Fibroblast of skin of scalp (primary cell): ENCODE measurements around the gene MYPOP. TPM values are rescaled to one million over a fixed set of nuclear protein-coding genes. Genes with fewer than 3 reads are reported as not detected.

Experiments
- DNase-seq: peaks from one replicate; pipeline ENCODE4 v3.0.0-alpha.2; 2013
- polyA plus RNA-seq, 2 experiments: library from polyadenylated mRNA; unstranded; fragments of 120-200 nt; gene quantifications; one replicate each; pipeline ENCODE4 v1.2.1, GENCODE V29; 2013; ENCODE audit not compliant: insufficient read length in 2 of 2

The MYPOP gene, protein sequence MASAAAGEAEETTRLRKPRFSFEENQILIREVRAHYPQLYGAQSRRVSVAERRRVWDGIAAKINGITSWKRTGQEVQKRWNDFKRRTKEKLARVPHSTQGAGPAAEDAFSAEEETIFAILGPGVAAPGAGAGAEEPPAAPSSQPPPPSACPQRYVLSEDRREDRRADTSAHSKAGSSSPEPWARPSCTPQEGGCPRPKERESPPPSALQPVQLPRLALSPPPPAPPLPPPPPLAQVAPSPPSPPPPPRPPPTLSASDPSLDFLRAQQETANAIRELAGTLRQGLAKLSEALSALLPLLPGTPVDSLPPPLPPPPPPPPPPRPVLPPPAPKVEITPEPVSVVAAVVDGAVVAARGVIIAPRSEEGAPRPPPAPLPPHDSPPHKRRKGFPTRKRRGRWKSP
- polyA plus RNA-seq (2013, experiment 1 of 2; ENCODE audit: insufficient read length): 8.1 TPM
- 8.6 TPM for polyA plus RNA-seq (2013, experiment 2 of 2; ENCODE audit: insufficient read length)

DNA sequence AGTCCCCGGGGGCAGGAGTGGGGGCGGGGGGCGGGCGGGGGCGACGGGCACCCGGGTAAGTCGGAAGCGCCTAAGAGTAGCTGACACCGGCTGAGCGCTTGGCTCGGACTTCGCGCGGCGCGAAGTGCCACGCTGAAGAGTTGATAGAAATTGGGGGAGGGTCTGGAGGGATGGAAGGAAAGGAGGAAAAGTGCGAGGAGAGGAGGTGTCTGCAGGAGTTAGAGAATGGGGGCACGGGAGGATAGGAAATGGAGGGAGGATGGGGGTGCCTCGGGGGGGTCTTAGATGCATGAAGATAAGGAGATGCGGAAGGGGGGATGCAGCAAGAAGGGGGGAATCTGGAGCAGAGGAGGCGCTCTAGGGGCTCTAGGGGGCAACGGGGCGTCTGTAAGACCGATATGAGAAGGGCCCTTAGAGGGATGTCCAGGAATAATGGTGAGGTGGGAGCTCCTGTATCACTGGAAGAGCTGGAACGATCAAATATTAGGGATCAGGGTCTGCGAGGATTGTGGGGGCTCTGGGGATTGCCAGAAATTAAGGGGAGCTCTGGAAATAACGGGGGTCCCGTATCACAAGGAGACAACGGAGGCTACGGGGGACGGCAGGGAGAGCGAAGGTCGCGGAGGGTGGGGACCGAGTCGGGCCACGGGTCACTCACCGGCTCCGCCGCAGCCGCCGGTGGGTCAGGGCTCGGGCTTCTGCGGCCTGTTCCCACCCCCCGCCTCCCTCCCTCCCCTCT is at the start of gene MYPOP:
TSS of gene MYPOP (minus strand) at position 702 of the 739 bp plus-strand sequence. CDS start 840 bp downstream, outside the sequence.
- no peak for DNase-seq

DNA sequence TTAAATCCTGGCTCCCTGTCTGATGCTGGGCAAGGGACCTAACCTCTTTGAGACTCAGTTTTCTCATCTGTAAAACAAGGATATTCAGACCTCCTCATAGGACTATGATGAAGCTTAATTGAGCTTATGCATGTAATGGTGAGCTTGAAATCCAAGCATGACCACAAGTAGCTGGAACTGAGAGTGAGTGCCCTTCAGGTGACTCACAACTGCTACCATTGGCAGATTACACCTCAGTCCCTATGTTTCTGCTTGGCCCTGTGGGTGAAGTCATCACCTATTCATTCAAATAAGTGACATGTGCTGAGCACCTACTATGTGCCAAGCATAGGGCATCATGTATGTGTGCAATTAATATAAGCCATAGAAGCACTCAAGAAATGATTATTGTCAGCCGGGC is 45.5 kb upstream of the MYPOP start:
- no peak for DNase-seq

DNA sequence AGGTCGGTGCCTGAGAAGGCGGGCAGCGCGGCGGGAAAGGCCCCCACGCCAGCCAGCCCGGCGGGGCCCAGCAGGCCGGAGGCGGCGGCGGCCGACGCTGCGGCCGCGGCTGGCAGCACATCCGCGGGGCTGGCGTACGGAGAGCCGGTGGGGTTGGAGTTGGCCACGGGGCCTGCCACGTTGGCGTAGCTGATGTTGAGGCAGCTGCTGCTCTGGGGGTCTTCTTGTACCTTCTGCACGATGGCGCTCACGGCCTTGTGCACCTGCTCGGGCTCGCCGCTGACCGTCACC is 38.0 kb upstream of the MYPOP start:
- DNase-seq: no peak

DNA sequence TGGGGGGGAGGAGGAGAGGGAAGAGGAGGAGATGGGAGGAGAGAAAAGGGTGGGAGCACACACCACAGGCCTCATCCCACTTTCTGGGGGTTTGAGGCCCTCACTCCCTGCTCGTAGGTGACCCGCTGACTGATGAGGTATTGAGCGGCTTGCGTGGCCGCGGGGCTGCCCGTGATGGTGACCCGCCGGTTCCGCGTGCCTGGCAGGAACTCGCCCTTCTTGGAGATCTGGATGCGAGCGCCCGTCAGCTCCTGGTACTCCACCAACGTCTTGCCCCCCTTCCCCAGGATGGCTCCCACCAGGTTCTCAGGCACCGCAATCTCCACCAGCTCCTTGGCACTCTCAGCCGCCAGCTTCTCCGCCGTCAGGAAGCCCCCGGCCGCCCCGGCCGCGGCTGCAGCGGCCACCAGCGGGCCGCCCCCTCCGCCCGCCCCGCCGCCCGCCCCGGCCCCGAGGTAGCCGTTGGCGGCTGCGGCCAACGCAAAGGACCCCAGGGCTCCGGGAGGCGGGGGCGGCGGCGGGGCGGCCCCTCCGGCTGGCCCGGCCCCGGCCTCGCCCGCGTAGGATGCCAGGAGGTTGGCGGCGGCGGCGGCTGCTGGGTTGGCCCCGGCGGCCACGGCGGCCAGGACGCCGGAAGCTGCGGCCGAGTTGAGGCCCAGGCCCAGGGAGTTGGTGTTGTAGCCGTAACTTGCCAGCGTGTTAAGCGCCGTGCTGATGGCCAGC is 37.5 kb upstream of the MYPOP start:
- no peak for DNase-seq

DNA sequence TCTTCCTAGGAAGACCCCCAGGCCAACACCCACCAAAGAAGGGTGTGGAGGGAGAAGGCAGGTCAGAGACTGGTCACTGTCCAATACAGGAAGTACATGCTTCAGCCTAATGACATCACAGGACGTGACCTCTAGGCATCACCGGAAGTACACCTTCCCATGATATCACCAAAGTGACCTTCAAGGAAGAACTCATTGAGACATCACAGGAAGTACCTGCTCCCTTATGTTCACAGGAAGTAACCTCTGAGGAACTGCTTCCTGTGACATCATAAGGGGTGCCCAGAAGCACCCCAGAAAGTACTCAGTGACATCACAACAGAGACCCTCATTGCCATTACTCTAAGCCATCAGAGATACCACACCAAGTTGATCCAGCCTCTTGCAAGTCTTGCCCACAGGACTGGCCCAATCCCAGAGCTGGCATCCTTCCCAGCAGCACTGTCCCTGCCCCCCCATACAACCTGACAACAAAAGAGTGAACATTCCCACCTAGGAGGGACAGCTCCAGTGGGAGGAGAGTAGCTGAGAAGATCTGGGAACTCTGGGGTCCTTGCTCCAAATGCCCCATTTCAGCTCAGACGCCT is 36.4 kb upstream of the MYPOP start:
- DNase-seq: no peak

DNA sequence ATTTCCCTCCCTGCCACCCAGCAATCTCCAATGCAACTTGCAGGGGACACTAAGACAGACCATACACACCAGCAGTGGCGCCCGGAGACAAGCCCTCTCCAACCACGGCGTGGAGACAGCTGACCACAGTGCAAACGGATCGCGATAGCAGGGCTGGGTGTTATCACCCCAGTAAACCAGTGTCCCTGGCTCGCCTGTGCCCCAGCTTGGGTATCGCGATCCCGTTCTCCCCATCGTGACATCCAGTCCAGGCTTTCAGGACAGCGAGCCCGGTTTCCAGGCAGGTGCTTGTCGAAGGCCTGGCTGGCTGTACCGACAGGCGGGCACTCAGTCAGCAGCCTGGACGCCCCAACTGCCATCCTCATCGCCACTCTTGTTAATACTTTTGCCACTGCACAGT is 32.9 kb upstream of the MYPOP start:
- DNase-seq: no peak

DNA sequence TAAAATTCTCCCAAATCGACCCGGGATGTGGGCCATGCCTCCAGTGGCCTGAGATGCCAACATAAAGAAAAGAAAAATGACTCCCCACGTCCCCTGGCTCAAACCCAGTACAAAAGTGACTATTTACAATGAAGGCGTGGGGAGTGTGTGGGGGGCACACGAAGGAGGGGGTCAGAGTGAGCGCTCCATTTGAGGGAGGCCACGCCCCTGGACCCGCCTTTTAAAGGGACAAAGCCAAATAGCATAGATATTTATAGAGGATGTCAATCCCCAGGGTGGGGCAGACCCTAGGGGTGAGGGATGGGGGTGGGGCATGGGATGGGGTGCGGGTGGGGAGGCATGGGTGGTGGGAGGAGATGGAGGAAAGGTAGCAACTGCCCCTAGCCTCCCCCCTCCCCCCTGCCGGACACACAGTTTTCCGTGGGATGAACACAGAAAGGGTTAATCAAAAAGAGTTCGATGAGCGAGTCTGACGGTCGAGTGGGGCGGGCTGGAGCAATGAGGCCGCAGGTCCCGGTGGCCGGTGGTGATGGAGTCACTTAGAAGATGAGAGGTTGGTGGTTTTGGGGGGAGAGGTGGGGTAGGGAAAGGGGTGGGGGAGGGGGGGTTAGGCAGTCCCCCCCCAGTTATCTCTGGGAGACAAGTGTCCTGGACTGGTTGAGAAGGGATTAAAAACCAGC is 32.3 kb upstream of the MYPOP start:
- no peak for DNase-seq

DNA sequence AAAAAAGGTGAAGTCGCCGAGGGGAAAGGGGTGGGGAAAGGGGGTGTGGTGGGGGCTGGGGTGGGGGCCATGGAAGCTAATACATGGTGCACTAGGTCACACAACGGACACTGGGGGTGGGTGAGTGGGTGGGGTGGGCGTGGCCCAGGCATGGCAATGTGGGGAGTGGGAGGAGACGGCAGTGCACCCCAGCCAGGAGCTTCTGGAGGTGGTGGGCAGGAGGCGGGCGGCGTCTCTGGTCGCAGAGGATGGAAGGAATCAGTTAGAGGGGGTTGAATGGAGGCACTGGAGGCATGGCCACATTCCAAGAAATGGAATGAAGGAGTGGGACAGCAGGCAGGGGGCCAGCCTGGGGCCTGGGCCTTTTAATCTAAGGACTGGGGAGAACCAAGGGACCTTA is 31.3 kb upstream of the MYPOP start:
- DNase-seq: no peak

DNA sequence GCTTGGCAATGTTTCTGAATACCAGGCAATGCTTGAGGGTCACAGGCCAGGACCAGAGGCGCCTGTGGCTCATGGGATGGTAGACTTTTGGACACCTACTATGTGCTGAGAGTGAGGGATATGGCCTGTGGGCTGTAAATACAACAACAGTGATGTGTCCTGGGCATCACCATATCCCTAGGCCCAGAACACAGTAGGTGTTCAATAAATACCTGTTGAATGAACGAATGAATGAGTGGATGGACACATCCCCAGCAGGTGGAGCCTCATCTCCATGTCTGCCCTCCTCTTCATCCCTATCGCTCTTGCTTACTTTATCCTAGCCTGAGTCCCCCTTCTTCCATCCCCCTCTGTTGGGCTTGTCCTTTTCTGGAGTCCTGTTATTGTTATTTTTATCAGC is 28.6 kb upstream of the MYPOP start:
- DNase-seq: no peak

DNA sequence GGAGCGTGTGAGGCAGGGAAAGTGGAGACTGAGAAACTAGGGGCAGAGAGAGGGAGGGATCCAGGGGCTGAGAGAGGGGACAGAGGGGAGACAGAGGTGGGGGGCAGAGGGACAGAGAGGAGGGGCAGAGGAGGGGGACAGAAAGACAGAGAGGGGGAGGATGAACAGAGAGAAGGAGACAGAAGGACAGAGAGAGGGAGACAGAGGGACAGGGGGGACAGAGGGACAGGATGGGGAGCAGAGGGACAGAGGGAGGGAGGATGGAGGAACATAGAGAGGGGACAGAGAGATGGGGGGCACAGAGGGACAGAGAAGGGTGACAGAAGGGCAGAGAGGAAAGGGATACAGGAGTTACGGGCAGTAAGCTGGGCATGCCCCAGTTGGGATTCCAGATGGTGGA is 26.8 kb upstream of the MYPOP start:
- DNase-seq: no peak

DNA sequence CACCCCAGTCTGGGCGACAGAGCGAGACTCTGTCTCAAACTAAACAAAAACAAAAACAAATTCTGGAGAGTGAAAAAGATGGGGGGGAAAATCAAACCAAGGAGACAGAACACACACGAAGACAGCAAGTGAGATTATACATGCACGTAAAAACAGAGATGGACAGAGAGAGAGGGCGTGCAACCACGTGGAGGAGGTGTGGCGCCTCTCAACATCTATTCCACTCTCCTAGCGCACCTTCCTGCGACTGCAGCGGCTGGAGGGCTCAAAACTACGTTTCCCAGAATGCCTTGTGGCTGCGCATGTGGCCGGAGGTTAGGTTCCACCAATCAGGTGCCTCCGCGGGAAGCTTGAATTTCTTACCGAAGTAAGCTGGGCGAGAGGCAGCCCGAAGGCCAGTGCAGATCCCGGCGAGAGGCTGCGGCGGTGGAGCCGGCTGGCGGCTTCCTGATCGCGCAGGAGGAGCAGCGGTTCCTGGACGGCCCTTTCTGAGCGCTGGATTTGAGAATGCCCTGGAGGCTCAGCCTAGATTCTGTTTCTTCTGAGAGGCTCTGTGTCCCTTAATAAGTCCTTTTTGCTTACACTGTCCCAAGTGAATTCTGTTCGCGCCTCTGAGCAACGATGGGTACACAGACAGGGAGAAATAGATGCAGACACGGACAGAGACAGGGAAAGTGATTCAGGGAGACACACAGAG is 25.3 kb upstream of the MYPOP start:
- peak; percentile 83 for DNase-seq

DNA sequence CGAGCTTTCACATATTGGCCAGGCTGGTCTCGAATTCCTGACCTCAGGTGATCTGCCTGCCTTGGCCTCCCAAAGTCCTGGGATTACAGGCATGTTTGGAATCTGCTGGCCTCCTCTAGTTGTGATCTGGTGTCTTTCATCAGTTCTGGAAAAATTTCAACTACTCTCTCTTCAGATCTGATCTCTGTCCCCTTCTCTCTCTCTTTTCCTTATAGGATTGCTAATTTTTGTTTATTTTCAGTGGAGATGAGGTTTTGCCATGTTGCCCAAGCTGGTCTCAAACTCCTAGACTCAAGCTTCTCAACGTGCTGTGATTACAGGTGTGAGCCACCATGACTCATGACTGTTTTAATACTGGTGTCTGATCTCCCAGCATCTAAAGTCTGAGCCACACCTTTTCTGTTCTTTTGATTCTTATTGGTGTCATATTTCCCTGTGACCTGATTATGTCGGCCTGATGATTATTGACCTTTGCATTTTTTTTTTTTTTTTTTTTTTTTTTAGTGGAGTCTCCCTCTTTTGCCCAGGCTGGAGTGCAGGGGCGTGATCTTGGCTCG is 22.6 kb upstream of the MYPOP start:
- DNase-seq: no peak

DNA sequence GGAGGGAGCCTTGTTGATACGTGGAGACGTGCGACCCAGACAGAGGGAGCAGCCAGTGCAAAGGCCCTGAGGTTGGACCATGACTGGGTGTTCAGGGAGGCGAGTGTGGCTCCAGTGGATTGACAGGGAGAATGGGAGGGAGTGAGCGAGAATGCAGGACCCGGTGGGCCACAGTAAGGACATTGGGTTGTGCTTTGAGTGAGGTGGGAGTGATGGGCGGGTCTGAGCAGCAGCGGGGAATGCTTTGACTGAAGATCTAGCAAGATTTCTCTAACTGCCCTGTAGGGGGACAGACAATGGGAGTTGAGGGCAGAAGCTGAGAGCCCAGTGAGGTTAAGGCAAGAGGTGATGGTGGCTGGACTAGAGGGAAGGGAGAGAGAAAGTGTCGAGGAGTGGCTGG is 19.9 kb upstream of the MYPOP start:
- DNase-seq: no peak

DNA sequence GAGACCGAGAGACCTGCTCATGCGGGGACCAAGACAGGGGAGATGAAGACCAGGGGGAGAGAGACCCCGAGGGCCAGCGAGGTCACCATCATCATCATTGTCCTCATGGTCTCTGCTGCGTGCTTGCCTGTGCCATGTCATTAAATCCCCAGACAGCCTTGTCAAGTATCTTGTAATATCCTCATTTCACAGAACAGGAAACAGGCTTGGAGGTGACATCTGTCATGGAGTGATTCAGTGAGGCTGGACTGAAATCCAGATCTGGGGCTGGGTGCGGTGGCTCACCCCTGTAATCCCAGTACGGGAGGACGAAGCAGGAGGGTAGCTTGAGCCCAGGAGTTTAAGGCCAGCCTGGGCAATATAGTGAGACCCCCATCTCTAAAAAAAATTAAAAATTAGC is 18.0 kb upstream of the MYPOP start:
- DNase-seq: no peak

DNA sequence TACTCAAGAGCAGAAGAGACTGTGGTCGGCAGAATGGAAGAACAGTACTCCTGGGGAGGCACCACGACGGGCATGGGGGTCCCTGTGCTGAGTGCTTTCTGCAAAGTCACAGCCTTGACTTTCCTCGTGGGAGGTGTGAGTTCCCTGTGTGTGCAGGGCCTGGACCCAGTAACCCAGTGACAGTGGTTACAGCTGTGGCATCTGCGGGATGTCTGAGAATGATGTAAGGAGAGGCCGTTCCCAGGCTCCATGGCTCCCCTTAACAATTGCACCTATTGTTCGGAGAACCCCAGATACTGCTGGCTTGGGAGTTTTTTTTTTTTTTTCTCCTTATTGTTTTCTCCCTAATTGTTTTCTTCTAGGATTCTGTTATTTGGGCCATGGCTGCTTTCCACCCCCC is 17.3 kb upstream of the MYPOP start:
- DNase-seq: no peak

DNA sequence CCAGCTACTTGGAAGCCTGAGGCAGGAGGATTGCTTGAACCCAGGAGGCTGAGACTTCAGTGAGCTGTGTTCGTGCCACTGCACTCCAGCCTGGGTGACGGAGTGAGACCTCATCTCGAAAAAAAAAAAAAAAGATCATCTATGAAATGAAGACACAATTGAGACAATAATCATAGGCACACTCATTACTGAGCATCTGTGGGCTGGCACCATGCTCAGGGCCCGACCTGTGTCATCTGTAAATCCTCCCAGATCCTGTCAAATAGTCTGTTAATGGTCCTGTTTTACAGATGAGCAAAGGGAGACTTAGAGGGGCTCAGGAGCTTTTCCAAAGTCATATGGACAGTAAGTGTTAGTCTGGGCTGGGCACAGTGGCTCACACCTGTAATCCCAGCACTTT is 16.3 kb upstream of the MYPOP start:
- DNase-seq: no peak

DNA sequence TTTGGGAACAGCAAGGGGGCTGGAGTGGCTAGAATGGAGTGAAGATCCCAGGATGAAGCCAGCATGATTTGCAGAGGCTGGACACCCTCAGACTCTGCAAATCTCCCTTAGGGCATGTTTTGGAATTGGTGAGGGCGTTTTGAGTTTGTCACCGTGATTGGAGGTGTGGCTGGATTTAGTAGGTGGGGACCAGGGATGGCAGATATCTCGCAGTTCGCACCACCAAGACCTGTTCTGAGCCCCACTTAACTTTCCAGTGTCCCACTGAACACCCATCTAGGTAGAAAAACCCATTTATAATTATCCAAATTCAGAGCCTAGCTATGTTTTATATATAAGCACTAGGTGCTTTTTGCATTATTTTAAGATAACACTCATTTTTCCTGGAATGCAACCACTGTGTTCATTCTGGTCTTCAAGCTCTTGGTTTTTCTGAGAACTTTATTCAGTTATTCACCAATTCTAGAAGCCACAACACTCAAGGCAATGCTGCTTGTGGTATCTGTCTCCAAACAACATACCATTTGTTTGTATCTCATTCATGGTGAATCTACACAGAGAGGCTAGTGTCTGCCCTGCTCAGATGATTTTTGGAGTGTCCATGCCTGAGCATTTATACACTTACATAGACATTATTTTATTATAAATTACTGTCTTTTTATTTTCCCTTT is 15.1 kb upstream of the MYPOP start:
- no peak for DNase-seq

DNA sequence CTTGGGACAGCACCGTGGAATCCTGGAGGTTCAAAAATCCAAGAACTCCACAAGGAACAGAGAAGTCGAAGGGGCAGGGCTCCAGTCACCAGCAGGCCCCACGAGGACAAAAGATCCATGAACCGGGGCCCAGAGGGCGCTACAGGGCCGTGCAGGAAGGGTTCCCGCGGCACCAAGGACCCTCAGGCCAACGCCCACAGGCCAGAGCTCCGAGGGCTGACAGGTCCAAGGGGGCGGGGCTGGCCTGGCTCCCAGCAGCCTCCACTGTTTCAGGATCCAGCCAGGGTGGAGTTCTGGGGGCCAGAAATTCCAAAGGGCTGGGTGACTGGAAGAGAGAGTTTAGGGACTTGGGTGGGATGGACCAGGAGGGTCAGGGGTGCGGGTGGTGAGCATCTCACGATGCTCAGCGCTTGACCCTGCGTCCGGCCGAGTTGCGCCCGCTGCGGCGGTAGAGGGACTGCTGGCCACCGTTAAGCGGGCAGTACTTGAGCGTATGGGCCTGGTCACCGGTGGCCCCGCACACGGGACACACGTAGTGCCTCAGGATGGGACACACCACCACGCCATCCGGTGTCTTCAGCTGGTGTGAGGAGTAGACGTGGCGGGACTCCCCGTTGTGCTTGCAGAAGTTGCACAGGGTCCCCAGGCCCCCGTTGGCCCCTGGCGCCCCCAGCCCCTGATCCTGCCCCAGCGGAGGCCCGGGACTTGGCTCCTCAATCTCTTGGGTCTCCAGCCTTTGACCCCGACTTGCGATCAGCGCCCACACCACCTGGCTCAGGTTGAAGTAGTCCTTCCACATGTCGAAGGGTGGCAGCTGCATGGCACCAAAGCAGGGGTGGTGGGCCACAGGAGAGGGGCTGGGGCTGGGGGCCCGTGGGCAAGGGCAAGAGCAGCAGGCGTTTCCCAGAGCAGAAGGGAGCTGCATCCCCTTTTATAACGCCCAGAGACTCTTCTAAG is 11.7 kb upstream of the MYPOP start, which contains the start of gene NANOS2:
TSS of gene NANOS2 (minus strand) at position 905 of the 957 bp plus-strand sequence. CDS start at position 820, 85 bp downstream.
- DNase-seq: no peak

DNA sequence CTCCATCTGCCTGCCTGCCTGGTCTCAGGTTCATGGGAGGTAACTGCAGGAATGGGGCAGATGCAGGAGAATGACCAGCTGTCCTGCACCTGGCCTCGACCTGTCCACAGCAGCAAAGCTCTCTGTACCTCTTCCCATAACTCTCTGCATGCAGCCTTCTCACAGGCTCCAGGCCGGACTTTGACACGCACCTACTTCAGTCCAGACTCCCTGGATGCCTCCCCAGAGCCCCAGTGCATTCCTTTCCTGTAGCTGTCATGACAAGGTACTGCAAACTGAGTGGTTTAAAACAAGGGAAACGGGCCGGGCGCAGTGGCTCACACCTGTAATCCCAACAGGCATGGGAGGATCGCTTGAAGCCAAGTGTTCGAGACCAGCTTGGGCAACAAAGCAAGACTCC is 8.9 kb upstream of the MYPOP start:
- no peak for DNase-seq

DNA sequence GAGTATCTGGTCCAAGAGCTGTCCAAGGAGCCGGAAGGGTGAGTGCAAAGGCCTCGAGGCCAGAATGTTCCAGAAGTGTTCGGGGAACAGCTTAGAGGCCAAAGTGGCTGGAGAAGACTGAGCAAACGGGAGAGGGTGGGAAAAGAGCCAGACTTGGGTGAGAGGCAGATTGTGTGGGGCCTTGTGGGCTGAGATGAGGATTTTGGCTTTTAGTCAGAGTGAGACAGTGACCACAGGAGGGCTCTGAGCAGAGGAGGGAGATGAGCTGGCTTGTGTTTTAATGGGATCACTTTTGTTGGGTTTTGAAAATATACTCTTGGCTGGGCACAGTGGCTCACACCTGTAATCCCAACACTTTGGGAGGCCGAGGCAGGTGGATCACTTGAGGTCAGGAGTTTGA is 6.5 kb upstream of the MYPOP start:
- peak; percentile 12 for DNase-seq
